Neural crest cell (in vitro differentiated cells): Measurements from ENCODE around the gene DAB2. TPM values are rescaled to one million over a fixed set of nuclear protein-coding genes. Genes with fewer than 3 reads are reported as not detected.

Experiments used
- DNase-seq: peaks from one replicate; pipeline ENCODE4 v3.0.0; 2021; ENCODE audit warnings: low read depth, mixed read lengths, low spot score
- H3K27ac Mint-ChIP-seq: one replicate; pipeline ENCODE4 v1.8.0; 2021; ENCODE audit warnings: mild to moderate bottlenecking, mixed read lengths; ENCODE audit not compliant: unreplicated experiment
- H3K27me3 Mint-ChIP-seq: 2 replicates; pipeline ENCODE4 v1.8.0; 2021; ENCODE audit warnings: low read depth, mild to moderate bottlenecking, mixed read lengths
- H3K36me3 Mint-ChIP-seq: 2 replicates; pipeline ENCODE4 v1.8.0; 2021; ENCODE audit warnings: low read depth, mild to moderate bottlenecking, mixed read lengths
- H3K4me1 Mint-ChIP-seq: 2 replicates; pipeline ENCODE4 v1.8.0; 2021; ENCODE audit warnings: mixed read lengths
- H3K4me3 Mint-ChIP-seq: one replicate; pipeline ENCODE4 v1.8.0; 2021; ENCODE audit warnings: mild to moderate bottlenecking, mixed read lengths
- H3K9me3 Mint-ChIP-seq: 2 replicates; pipeline ENCODE4 v1.8.0; 2021; ENCODE audit warnings: mixed read lengths
- CTCF ChIP-seq: fragments of 200-600 bp; sonication (generic); conservative IDR thresholded peaks from 2 replicates; pipeline ENCODE4 v1.5.0; 2021; ENCODE audit warnings: antibody characterized with exemption, mild to moderate bottlenecking
- total RNA-seq: library from RNA; stranded (reverse); gene quantifications from 2 replicates; pipeline ENCODE4 v1.2.1, GENCODE V29; 2021

Gene DAB2
- total RNA-seq, 1 donor from 2014 or later: 10.1 TPM

- no peaks in the 10 kb centered on the region for H3K27me3 Mint-ChIP-seq
- no peak overlapping the region for H3K4me3 Mint-ChIP-seq
- no peak for DNase-seq
- TF ChIP-seq CTCF: no peak
- H3K27ac Mint-ChIP-seq: no peak overlapping the region
- peaks cover 5% of the 10 kb centered on the region for H3K36me3 Mint-ChIP-seq
- no peaks in the 10 kb centered on the region for H3K4me1 Mint-ChIP-seq
- H3K9me3 Mint-ChIP-seq: peaks cover 20% of the 10 kb centered on the region
Observed at GRCh38 chr5:39355324-39355723, 69.5 kb downstream of the DAB2 start.

- TF ChIP-seq CTCF: no peak
- Mint-ChIP-seq H3K27me3 (peaks cover 2% of the 10 kb centered on the region), H3K4me3 (no peak overlapping the region), H3K36me3 (peaks cover 5% of the 10 kb centered on the region), H3K9me3 (peaks cover 25% of the 10 kb centered on the region), H3K4me1 (no peaks in the 10 kb centered on the region), H3K27ac (no peak overlapping the region)
- no peak for DNase-seq
Observed at GRCh38 chr5:39353717-39354399, 70.9 kb downstream of the DAB2 start.

GRCh38 chr5:39352951-39353350 is 71.8 kb downstream of the DAB2 start:
- H3K4me3 Mint-ChIP-seq: no peak overlapping the region
- H3K27ac Mint-ChIP-seq: no peak overlapping the region
- H3K27me3 Mint-ChIP-seq: peaks cover 2% of the 10 kb centered on the region
- H3K9me3 Mint-ChIP-seq: peaks cover 21% of the 10 kb centered on the region
- peaks cover 5% of the 10 kb centered on the region for H3K36me3 Mint-ChIP-seq
- DNase-seq: no peak
- no peaks in the 10 kb centered on the region for H3K4me1 Mint-ChIP-seq
- TF ChIP-seq CTCF: no peak

- DNase-seq: no peak
- Mint-ChIP-seq H3K27me3 (peaks cover 2% of the 10 kb centered on the region), H3K36me3 (peaks cover 5% of the 10 kb centered on the region), H3K9me3 (peaks cover 21% of the 10 kb centered on the region), H3K27ac (no peak overlapping the region), H3K4me1 (no peaks in the 10 kb centered on the region), H3K4me3 (no peak overlapping the region)
- no peak for TF ChIP-seq CTCF
Observed at GRCh38 chr5:39352170-39352569, 72.6 kb downstream of the DAB2 start.

- Mint-ChIP-seq H3K27me3 (peaks cover 2% of the 10 kb centered on the region), H3K4me3 (no peak overlapping the region), H3K27ac (no peak overlapping the region), H3K4me1 (no peaks in the 10 kb centered on the region), H3K36me3 (peaks cover 5% of the 10 kb centered on the region), H3K9me3 (peaks cover 21% of the 10 kb centered on the region)
- TF ChIP-seq CTCF: no peak
- no peak for DNase-seq
Observed at GRCh38 chr5:39349484-39349883, 75.3 kb downstream of the DAB2 start.
